DMS 273 treated with DMSO at 0.1 percent for 48 hours (cell line): ENCODE measurements around the gene YARS1.

Experiments used
- DNase-seq: peaks from one replicate; lab custom pipeline; 2025; lab: John Stamatoyannopoulos, UW

YARS1 gene

DNA sequence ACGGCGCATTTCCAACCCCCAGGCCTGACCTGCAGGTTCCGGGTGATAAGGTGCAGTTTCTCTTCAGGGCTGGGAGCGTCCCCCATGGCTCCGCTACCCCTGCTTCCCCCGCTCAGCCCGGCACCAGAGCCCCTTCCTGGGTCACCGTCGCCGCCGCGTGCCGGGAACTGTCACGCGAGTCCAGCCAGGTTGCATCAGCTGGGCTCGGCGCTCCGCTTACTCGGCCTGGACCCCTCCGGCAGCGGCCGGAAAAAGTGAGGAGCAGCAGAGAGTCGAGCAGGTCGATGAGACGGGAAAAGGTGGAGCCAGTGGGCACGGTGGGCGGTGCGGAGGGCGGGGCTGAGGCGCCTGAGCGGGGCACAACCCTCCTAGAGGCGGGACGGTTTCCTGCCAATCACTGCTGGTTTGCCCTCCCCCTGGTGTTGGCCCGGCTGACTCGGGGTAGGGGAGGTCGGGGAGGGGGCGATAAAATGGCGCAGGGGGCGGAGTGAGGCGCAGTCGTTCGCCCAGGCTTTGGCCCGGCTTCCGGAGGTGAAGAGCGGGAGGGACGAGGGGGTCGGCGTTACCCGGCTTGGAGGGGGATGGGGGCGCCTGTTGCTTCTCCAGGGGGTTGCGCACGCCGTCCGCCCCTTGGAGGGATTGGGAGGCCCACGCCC, at the start of gene YARS1, which contains the start of gene S100PBP:
Gene YARS1 (minus strand): TSS at position 200 of the 656 bp plus-strand sequence. CDS start 114 bp downstream, at position 86.
Gene S100PBP (plus strand): TSS at position 495 of the 656 bp plus-strand sequence. CDS start 8,447 bp downstream, outside the sequence.
- peak; percentile 96 for DNase-seq

DNA sequence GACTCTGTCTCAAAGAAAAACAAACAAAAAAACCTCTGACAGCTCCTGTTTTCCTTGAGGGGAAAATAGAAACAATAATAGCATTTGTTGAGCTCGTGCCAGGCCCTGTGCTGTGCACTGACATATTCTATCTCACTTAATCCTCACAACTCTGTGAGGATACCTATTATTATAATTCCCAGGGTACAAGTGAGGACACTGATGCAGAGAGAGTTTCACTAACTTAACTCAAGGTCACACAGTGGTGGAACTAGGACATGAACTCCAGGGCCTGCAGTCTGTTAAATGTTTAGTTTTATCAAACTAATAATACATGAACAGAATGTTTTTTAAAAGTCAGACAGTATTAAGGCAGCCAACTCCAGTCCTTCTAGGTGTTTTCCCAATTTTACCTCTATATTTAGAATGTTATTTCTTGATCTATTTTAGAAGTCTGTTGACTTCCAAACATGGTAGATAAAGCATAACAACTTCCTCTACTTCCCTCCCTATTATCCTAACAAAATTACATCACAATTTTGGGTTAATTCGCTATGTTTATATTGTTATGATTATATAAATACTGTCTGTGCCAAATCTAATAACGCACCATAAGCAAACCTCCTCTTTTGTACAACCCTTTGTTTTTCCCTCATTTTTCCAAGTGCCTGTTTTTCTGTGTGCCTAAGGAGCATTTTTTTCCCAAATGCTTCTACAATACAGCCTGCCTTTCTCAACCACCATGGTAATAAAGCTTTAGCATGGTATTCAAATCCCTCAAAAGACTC, 48.7 kb upstream of the YARS1 start:
- DNase-seq: no peak

- DNase-seq: no peak
Observed at GRCh38 chr1:32864375-32865019, 47.3 kb upstream of the YARS1 start.

GRCh38 chr1:32863881-32864245, 46.7 kb upstream of the YARS1 start:
- DNase-seq: no peak

- DNase-seq: no peak
Observed at GRCh38 chr1:32863218-32863880, 46.2 kb upstream of the YARS1 start.

GRCh38 chr1:32861904-32862695, 44.9 kb upstream of the YARS1 start:
- no peak for DNase-seq

DNA sequence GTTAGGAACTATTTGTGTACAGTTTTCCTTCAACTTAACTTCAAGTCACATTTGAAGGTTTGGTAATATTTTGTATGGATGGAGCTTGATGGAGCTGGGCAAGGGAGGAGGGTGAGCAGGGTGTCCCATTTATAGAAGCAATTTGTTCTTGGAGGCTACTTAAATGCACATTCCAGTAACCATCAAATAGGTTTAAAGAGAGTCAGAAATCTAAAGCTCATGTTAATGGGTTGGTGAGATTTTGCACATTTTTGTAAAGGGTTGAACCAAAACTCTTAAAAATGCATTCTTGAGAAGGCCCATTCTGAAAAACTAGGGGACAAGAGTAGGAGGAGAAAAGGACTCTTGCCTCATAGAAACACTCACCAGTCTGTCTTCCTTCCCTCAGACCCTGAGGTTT, 43.4 kb upstream of the YARS1 start:
- no peak for DNase-seq

DNA sequence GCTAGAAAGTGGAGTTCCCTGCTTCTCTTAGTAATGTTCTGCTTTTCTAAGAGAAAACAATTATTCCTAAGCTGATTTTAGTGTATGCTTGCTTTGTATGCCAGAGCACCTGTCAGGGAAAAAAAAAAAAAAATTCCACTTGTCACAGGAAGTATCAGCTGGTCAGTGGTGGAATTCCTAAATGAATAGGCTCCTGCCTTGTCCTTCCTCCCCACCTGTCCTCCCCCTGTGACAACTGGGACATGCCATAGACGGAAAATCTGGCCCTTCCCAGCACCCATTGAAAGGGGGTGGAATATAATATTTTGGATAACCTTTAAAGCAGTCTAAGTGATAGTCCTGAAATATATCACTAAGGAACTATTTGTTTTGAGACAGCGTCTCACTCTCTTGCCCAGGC, 42.8 kb upstream of the YARS1 start:
- DNase-seq: no peak

DNA sequence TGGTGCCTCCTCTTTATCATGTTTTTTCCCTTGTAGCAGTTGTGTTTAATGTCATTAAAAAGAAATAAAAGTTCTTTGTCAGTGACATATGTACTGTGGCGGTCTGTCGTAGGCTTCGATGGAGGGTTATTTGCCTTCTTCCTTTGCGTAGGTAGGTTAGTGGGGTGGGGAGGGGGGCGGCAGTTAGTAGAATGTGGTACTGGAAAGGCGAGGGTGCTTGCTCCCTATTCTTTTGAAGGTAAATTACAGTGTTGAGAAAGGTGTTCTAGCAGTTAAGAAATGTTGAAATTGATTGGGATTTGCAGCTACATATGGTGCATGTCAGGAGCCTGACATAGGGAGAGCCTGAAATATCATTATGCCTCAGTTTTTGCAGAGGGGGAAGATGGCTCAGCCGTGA, 41.6 kb upstream of the YARS1 start:
- no peak for DNase-seq

DNA sequence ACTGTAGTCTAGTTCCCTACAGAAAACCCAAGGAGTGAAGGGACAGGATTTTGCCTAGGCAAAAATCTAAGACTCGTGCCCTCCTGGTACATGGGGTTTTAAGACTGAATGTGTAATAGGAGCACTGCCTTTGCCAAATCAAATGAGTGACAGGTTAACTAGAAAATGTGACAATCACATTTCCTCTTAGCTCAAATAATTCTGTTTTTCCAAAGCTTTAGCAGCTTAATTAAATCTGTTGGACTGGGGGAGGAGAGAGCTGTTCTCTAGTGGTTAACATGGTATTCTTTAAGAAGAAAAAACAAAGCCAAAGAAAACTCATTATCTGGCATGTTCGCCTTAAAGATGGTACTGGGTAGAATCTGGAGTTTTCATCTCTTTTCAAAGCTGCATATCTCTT, 41.0 kb upstream of the YARS1 start:
- DNase-seq: no peak

DNA sequence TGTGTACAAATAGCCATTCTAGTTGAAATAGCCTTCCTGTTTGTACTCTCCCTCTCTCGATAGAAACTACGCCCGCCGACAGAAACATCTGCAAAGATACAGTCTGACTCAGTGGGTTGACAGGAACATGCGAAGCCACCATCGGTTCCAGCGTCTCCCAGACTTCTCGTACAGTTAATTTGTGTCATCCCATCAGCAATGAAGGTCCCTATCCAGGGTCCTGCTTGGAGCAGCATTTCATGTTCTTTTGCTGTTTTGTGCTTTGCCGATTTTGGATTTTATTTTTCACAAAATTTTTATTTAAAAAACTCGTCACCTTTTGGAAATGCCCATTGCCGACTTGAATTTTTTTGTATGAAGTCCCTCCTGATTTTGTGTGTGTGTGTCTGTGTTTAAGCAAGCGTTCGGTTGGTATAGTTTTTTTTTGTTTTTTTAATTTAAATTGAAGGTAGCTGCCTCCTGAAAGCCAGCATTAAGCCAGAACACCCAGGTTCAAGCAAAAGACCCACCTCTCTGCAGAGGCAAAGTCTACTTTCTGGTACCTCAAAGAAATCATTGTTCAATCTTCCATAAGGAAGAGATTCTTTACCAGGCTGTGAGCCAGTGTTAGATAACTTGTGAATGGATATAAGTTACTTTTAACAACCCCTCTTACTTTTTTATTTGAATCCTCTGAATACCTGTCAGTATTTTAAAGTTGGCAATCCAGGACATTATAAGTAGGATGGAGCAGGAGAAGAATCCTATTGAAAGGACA, 38.9 kb upstream of the YARS1 start:
- DNase-seq: no peak

- no peak for DNase-seq
Observed at GRCh38 chr1:32848354-32849063, 31.4 kb upstream of the YARS1 start.

- DNase-seq: no peak
Observed at GRCh38 chr1:32831878-32832277, 14.7 kb upstream of the YARS1 start.

GRCh38 chr1:32830092-32830852, 13.1 kb upstream of the YARS1 start:
- DNase-seq: no peak

DNA sequence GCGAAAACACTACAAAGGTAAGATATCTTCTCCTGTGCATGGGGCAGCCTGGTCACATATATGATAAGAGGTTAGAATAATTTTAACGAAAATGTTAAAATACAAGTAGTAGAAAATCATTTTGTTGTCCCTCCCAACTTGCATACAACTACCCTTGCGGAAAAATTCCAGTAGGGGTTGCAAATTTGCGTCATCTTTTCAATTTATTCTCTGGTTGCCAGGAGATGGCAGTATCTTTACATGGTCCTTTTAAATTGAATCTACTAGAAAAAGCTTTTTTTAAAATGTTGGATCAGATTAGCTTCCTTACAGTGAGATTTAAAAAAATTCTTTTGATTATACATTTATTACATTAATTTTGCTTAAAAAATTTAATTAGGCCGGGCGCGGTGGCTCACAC, 11.2 kb upstream of the YARS1 start:
- DNase-seq: no peak

DNA sequence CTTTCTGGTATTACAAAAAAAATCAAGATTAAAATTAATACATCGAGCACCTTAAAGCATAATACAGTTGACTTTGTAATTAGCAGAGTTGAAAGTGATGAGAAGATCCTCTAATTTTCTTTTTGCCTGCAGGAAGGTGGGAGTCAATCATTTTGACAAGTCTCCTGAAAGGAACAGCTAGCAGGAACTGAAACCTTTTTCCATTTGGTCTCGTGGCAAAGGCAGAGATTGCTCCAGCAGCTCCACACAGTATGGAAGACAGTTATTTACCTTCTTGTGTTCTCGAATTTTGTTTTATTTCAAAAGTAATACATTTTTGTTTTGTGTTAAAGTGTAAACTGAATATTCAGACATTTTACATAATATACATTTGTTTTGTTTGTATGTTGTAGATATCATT, 8.0 kb upstream of the YARS1 start:
- DNase-seq: no peak

GRCh38 chr1:32818804-32819541, 1.8 kb upstream of the YARS1 start:
- DNase-seq: no peak

- peak; percentile 29 for DNase-seq
Observed at GRCh38 chr1:32817815-32818786, 943 bp upstream of the YARS1 start.
